Measurements from ENCODE around the gene PREX1.

PREX1 gene

DNA sequence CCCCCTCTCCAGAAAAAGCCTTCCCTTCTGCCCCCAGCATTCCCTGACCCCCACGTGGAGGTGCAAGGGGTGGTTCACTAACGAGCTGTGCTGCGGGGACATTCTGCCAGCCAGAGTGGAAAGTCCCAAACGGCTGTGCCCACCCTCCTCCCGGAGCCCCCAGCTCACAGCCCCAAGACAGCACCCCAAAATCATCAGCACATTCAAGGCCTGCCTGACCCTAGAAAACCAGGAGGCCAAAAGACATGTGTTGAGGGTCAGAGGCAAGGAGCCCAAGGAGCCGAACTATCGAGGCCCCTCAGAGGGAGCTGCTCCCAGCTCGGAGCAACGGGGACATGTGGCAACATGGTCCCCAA, 197.9 kb downstream of the PREX1 start:
- no peak for DNase-seq

DNA sequence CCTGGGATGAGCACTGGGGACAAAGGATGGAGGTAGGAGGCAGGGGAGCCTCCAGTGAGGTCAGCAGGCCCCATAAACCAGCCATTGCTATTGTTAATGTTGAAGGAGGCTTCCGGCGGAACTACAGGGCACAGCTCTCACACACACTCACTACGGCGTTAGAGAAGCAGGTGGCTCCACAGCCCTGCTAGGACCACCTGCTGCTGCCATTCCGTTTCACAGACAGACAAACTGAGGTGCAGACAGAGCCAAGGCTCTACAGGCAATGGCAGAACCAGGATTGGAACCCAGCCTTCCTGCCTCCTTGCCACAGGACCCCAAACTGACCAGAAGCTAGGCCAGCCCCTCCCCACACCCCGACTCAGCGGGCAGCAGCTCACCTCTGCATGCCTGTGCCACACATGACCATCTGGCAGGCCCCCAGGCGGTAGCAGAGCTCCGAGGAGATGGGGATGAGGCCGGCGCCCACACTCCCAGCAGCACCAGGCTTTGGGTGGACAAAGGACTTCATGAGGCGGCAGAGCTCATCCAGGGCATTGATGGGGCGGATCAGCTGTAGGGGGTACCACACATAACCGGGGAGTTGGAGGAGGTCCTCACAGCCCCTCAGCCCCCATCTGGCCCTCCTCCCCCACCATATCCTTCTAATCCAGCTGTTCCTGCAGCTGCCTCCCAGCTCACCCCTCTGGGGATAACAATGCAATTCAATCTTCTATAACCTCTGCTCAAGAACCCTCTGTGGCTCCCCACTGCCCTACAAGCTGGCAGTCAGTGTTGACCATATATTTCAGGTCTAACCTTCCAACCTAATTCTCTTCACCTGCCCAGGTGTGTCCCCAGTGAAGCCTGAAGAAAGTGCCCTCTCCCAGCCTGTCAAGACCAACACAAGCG, 198.5 kb downstream of the PREX1 start:
- DNase-seq: no peak

DNA sequence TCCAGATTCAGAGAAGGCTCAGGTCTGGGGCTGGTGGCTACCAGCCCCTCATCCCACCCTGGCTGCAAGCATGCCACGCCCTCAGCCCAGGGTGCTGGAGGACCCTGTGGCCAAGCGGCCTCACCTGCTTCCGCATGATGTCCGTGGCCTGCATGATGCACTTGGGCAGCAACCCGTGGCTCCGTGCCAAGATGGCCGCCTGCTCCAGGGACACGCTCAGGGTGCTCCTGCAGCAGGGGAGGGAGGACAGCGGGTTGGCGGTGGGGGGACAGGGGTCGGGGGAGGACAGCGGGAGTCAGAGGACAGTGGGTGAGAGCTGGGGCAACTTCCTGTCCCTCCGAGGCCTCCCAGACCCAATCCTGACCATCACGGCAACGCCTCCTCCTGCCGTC, 200.1 kb downstream of the PREX1 start:
- no peak for DNase-seq

DNA sequence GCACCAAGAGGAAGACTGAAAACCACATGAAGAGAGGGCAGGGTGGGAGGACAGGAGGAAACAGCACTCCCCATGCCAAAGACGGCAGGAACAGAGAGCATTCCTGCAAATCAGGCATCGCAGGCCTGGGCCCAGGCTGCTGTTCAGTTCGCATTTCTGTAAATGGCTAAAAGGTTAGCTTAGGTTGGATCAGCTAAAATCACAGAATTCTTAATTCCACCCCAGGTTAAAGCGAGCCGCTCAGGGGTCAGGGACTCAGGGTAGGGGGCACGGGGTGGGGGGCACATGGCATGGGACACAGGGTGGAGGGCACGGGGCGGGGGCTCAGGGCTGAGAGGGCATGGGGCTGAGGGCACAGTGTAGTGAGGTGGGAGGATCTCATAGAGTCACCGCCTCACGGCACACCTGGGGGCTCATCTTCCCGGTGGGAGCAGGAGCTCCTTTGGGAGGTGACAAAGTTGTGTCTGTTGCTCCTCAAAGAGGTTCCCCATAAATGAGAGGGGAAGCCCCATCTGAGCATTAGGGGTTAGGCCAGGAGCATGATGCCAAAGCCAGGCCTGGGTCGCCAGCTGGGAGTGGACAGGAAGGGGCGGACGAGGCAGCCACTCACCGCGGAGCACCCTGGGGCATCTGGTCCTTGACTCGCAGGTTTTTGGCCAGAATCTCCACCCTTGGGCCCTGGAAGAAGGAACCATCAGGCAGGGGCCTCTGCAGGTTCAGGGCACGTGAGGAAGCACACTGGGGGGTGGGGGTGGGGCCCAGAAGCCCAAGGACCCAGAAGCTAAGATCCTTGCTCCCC, 200.7 kb downstream of the PREX1 start:
- DNase-seq: no peak

DNA sequence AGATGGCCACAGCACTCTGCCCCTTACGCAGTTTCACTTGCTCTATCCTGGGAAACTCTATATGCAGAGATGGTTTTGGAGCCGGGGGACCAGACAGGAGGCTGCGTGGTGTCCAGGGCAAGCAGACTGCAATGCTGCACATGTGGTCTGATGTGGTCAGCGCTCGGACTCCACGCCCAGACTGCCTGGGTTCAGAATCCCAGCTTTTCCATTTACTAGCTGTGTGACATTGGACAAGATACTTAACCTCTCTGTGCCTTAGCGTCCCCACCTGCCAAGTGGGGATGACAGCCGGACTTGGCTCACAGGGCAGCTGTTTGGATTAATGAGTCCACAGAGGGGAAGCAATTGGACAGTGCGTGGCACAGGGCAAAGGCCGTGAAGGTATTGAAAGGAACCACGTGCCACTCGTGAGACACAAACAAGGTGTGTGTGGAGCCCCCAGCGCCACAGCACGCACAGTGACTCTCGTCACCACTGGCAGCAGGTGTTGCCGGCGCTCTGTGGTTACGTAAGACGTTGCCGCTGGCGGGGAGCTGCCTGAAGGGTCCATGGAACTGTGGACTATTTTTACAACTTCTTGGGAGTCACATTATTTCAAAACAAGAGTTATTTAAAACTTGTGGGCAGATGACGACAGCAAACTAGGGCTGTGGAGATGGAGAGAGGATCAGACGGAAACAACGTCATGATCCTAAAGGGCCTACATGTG, 201.4 kb downstream of the PREX1 start:
- no peak for DNase-seq

DNA sequence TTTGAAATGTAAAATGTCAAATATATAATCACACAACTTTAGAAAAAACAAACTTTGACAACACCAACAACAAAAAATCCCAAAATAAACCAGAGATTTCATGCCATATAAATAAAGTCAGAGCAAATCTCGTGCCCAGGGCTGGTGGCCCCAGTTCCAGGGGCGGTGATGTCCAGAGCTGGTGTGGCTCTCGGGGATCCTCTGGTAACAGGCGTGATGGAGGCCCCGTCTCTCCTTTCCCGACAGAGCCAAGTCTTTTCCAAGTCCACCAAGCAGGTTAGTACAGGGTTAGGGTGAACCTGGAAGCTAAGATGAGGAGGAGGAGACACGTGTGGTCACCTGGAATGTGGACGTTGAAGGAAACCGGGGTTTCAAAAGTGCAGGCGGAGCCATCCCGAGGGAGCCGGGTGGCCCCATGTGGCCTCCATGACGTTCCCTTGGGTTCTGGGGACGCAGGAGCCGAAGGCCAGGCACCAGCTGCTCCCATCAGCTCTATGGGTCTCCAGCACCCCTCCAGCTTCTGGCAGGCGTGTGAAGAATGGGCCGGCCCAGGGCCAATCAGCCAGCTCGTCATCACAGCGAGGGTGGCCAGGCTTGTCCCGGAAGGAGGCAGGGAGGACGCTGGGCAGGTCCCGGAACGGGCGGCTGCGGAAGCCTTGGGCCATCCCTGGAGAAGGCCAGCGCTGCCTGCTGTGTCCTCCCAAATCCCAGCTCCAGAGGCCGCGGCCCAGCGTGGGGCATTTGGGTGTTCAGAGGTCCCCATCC, 202.5 kb downstream of the PREX1 start:
- no peak for DNase-seq

DNA sequence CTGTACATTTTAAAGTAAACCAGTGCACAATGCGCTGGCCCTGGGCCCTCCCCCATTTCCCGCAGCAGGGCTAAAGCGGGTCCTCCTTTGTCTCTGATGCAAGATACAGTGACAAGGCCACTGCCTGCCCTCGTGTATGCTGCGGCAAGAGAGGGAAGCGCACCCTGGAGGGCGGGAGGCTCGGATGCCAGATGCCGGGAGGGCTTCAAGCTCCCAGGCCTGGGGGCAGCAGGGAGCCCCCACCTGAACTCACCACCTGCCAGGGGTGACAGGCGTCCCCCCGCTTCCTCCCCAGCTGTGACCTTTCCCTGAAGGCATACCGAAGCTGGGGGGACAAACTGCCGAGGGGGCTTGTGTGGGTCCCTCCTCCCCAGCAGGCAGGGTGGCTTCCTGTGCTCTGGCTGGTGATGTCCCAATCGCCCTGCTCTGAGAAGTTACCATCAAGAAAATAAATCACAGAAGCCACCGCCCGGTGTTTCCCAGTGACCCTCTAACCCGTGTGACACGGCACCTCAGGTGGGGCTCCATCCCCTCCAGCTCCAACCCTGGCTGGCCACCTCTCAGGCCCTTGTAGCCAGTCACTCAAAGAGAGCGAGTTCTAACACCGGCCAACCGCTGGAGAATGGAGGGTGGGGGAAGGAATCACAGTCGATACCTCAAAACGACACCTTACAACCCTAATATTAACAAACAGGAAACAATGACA, 203.3 kb downstream of the PREX1 start:
- DNase-seq: no peak

DNA sequence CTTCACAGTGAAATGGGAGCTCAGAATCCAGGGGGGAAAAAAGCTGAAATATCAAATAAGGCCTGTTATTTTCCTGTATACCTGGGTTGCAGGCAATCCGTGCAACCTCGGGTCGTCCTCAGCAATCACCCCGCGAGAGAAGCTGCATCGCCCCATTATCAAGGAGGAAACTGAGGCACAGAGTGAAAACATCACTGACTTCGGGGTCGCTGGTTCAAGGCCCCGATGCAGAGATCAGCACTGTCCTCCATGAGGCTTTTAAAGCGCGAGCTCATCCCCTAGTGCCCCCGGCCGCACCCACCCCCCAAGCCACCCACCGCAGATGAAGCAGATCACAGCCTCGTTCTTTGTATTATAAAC, 203.9 kb downstream of the PREX1 start:
- DNase-seq: no peak

DNA sequence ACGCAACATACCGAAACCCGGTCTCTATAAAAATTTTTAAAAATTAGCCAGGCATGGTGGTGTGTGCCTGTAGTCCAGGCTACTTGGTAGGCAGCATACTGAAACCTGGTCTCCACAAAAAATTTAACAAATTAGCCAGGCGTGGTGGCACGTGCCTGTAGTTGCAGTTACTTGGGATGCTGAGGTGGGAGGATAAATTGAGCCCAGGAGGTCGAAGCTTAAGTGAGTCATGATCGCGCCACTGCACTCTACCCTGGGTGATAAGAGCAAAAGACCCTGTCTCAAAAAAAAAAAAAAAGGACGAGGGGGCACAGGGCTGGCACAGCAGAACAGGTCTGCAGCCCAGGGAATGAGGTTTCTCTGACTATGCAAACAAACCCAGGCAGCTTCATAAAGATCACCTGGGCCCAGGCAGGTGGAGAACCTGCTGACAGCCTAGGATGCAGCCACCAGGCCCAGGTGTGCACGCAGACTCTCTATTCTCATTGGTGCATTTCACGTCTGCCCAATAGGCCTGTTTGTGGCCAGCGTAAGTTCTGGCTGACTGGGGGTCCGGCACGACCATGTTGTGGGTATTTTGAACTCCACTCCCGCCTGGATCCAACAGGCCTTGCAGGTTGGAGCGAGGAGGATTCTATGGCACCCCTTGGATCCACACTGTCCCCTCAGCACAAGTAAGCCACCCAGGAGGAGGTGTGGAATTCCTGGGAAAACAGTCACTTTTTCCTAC, 204.5 kb downstream of the PREX1 start:
- no peak for DNase-seq

DNA sequence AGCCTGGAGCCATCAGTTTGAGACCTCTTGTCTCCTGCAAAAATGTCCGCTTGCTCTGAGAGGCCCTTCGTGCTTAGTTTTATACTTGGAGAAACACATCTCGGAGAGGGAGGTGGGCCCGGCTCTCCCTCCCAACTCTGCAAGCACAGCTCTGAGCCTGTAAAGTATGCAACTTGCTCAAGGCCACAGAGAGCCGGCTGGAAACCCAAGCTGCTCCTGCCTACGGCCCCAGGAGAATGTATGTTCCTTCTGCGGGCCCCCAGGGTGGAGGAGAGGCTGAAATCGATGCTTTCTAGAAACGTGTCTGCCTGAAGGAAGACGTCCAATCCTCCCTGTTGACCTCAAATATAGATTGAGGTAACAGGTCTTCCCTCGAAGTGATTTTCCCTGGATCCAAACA, 205.4 kb downstream of the PREX1 start:
- no peak for DNase-seq

DNA sequence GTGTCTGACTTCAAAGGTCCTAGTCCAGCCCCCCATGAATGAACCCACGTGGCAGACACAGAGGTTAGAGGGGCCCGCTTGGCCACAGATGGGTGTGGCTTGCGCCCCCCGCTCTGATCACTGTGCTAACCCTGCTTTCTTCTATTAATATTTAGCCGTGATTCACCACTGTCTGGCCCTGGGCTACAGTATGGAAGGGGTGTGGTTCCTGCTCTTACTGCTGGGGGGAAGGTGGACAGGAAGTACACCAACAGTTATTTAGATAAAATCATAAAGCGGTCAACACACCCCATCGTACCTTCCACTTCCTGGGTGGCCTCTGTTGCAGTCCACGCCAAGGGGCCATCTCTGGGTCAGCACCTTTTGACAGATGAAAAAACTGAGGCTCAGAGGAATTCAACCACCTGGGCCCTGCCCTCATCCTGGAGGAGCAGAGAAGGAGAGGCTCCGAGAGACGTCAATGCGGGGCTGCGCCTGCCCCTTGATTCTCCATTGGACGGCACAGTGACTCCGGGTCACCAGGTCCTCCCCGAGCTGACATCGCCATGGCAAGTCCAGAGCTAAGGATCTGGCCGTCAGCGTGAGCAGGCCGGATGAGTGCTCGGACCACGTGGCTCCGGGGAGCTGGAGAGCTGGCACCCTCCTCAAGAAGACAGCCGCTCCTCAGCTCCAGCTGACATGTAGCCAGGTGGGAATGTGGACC, 206.3 kb downstream of the PREX1 start:
- DNase-seq: no peak

DNA sequence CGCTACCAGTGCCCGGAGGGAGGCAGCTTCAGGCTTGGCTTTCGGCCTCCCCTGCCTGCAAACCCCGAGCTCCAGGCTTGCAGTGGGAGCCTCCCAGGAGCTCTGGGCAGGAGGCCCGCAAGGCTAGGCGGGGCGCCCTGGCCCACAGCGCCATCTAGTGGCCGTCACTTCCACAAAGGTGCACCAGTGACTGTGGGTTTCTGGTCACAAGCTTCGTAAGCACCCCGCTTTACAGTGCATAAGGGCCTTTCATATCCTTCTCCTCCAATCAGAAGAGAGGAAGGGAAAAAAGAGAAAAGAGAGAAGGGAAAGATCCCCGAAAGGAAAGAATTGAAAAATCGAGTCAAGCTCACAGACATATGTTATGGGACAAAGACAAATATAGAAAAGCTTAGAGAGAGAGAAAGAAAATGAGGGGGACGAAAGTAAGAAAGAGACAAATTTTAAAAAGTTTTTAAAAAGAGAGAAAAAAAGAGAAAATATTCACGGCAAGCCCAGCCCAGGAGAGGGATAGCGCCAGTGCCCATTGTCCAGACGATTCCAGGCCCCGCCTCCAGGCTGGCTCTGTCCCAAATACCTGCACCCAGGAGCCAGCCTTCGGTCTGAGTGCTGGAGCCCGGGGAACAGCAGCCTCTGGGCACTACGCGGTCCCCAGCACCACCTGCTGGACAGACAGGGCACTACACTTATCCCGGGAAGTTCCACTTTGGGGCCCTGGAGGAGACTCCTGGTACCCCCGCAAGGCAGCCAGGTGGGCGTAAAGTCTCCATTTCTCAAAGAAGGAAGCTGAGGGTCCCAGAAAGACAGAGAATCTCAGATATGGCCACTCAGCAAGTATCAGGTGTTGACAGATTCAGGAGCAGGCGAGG, 207.1 kb downstream of the PREX1 start:
- DNase-seq: peak; percentile 46 to 69

DNA sequence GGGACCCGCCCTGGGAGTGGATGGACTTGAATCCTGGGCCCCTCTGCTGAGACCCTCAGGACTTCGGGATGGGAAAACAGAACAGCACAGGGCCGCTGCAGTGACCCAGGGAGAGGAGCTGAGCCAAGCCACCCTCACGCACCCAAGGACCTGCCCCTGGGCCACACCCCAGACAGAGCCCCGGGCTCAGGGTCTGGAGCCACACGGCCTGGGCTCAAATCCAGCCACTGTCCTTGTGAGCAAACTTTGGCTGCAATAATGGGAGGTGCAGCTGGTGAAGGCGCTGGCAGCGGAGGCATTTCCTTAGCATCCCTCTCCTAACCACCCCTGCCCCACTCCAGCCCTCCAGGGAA, 207.7 kb downstream of the PREX1 start:
- DNase-seq: no peak

DNA sequence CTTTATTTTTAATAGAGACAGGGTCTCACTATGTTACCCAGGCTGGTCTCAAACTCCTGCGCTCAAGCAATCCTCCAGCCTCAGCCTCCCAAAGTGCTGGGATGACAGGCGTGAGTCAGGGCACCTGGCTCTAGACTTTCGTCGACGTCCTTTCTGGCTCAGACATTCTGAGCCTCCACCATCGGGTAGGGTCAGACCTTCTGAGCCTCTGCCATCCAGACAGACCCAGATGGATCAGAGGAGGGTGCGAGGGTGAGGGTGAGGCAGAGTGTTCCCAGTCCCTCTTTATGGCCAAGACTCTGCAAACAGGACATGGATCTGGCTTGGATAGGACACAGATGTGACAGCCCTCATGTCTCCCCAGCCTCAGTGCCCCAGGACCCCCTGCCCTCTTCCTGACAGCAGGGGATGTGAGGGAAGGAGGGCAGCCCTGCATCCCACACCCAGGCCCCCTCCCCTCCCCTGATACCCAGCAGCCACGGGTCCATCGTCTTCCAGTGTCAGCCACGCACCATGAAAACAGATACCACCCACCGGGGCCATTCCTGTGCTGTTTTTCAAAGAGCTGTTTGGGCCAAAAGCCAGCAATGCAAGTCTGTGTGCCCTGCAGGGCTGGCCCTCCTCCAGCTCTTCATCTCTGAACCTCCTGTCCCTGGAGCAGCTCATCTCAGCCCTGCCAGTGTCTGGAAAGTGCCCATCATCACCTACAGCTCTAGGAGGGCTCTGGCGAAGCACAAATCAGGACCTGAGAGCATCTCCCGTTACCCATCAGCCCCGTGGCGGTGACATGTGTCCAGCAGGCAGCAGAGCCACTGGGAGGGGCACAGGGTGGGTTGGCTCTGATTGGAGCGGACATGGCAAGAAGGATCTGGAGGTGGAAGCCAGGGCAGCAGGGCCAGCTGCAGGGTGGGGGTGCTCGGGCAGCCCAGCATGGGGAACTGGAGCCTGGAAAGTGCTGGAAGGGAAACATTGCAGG, 208.4 kb downstream of the PREX1 start:
- DNase-seq: no peak

DNA sequence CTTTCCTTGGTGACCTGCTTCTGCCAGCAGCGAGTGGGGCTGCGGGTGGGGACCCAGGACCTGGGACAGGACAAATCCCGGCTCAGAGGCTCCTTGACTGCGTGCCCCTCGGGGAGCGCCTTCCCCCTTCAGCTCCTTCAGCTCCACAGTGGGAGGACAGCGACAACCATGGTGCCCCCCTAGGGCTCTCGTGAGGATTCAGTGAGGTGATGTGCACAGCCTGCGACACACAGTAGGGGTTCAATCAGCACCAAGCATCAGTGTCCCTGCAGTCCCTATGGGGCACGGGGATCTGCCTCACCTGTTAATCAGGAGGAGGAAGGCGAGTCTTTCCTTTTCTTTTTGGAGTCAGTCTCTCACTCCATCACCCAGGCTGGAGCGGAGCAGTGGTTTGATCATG, 209.2 kb downstream of the PREX1 start:
- DNase-seq: no peak

DNA sequence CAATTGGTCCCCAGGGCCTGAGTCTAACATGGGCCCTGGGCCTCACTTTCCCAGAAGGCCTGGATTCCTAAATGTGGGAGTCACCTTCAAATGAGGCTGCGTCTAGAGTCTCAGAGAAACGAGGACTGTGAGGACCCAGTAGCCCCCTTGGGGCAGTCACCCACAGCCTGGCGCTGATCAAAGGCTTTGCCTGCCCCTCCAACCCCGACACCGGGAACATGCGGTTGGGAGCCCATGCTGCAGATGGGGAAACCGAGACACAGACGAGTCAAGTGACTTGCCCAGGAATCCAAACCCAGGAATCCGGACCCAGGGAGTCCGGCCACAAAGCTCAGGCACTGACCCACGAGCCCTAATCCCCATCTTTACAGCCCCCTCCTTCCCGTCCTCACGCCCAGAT, 209.7 kb downstream of the PREX1 start:
- DNase-seq: no peak

DNA sequence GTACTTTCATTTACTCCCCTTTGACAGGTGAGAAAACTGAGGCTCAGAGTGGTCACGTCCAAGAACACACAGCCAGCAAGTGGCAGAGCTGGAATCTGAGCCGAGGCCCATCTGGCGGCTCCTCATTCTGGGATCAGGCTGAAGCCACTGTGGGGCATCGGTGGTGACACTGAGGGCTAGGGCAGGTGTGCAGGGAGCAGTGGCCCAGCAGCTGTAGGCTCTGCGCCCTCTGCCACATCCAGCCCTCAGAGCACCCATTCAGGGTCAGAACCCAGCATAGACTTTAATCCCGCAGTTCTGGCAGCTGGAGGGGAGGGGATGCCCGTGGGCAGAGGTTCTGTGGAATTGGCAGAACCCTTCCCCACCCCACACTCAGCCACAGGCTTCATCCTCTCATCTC, 210.3 kb downstream of the PREX1 start:
- DNase-seq: no peak

DNA sequence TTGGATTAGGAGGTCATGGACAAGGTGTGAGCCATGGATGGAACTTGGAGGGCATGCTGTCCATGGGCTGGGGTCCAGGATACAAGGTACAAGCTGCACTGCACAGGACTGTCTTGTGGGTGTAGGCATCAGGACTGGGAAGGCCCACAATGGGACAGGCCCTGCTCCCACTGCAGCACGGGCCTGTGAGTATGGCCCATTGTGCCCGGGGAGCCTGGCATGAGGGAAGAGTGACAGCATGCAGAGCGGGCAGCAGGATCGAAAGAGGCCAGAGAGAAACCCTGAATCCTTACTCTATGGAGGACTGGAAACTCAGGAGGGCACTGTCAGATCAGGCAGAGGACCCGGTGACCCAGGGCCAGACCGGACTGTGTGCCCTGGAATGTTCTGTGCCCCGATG, 211.3 kb downstream of the PREX1 start:
- DNase-seq: no peak

DNA sequence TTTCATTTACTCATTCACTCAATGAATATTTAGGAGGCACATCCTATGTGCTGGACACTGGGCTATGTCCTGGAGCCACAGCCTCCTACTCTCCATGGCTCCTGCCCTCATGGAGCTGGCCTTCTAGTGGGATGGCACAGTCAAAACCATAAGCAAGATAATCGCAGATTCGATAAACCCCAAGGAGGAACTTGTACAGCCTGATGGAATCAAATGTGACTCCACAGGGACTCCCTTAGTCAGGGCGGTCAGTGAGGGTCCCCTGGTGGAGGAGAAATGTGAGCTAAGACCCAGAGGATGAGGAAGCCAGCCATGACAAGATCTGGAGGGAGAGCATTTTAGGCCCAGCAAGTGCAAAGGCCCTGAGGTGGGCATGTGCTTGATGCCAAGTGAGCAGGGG, 211.9 kb downstream of the PREX1 start:
- DNase-seq: no peak

All from hippocampal formation (tissue), 2 donors.